HCT116 (cell line): ENCODE data around the gene CCDC148.

Experiments
- EGR1 ChIP-seq: IDR thresholded peaks from 2 replicates; pipeline ENCODE4 v1.6.1; 2012; ENCODE audit warnings: low read depth
- POLR2A ChIP-seq: IDR thresholded peaks from 2 replicates; pipeline ENCODE4 v1.7.0; 2011; ENCODE audit warnings: borderline replicate concordance; ENCODE audit not compliant: insufficient read depth, insufficient read length; ENCODE audit errors: extremely low read depth
- RAD21 ChIP-seq: IDR thresholded peaks from 2 replicates; pipeline ENCODE4 v1.6.1; 2012; ENCODE audit warnings: low read depth, mild to moderate bottlenecking
- TF ChIP-seq, protein P1 (sequence below), 3 experiments: fragments of 200-600 bp in 1 of 3; sonication (generic) in 1 of 3; IDR thresholded peaks in 2 of 3; conservative IDR thresholded peaks in 1 of 3; 2 replicates each; pipeline ENCODE4 v1.5.1; 2012 to 2017; ENCODE audit warnings: low read depth in 2 of 3, low read length in 2 of 3, antibody characterized with exemption in 1 of 3, borderline replicate concordance in 1 of 3, control low read depth in 1 of 3, mild to moderate bottlenecking in 1 of 3, mixed read lengths in 1 of 3, mixed run types in 1 of 3, moderate library complexity in 1 of 3; ENCODE audit not compliant: insufficient read depth in 1 of 3
- TF ChIP-seq, protein P2 (sequence below): IDR thresholded peaks from 2 replicates; pipeline ENCODE4 v1.6.1; 2012

DNA sequence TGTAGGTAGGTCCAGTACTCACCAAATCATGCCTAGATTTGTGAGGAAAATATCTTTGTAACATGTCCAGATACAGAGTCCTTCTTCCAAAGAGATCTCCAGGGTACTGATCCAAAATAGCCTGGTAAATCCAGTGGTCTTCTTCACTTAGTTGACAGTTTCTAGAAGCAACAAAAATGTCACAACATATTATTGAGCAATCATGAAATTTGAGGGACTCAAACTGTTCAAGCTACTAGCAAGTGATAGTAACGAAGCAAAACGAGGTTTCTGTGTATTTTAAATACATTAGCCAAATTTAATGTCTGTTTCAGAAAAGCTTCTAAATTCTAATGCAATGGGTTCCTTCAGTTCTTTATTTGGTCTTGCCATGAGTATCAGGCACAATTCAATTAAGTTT, 142.8 kb downstream of the CCDC148 start:
- TF ChIP-seq, protein P1, sequence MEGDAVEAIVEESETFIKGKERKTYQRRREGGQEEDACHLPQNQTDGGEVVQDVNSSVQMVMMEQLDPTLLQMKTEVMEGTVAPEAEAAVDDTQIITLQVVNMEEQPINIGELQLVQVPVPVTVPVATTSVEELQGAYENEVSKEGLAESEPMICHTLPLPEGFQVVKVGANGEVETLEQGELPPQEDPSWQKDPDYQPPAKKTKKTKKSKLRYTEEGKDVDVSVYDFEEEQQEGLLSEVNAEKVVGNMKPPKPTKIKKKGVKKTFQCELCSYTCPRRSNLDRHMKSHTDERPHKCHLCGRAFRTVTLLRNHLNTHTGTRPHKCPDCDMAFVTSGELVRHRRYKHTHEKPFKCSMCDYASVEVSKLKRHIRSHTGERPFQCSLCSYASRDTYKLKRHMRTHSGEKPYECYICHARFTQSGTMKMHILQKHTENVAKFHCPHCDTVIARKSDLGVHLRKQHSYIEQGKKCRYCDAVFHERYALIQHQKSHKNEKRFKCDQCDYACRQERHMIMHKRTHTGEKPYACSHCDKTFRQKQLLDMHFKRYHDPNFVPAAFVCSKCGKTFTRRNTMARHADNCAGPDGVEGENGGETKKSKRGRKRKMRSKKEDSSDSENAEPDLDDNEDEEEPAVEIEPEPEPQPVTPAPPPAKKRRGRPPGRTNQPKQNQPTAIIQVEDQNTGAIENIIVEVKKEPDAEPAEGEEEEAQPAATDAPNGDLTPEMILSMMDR (IDR thresholded peaks at IDR 0.05 in 2 of 3, conservative IDR thresholded peaks at IDR 0.05 in 1 of 3; ENCODE audit: borderline replicate concordance in 1 of 3, insufficient read depth in 1 of 3, low read depth in 2 of 3, low read length in 2 of 3), result no peak
- no peak for TF ChIP-seq POLR2A
- no peak for TF ChIP-seq RAD21
- TF ChIP-seq EGR1, result no peak
- TF ChIP-seq, protein P2, sequence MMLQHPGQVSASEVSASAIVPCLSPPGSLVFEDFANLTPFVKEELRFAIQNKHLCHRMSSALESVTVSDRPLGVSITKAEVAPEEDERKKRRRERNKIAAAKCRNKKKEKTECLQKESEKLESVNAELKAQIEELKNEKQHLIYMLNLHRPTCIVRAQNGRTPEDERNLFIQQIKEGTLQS, result no peak
